Activated naive CD8-positive, alpha-beta T cell treated with anti-CD3 and anti-CD28 coated beads, Interleukin-2, amount 50 U/mL, for 24 hours (primary cell): ENCODE results near the gene SUPT20H.
"Not testable (repeated sequence)": the region's sequence is repeated elsewhere in the genome, so short reads cannot be mapped to it uniquely, and the experiment has no call there.

Experiments
- ATAC-seq: fragments of 150-1000 bp; cut with Tn5 transposase; one replicate; pipeline ENCODE4 v1.10.0; 2021
- DNase-seq: peaks from one replicate; pipeline ENCODE4 v3.0.0; 2021
- H3K27ac Mint-ChIP-seq: one replicate; pipeline ENCODE4 v1.8.0; 2021; ENCODE audit warnings: mild to moderate bottlenecking, mixed read lengths
- H3K27me3 Mint-ChIP-seq: one replicate; pipeline ENCODE4 v1.8.0; 2021; ENCODE audit warnings: mixed read lengths
- H3K36me3 Mint-ChIP-seq: one replicate; pipeline ENCODE4 v1.8.0; 2021; ENCODE audit warnings: low read depth, mixed read lengths
- H3K4me1 Mint-ChIP-seq: one replicate; pipeline ENCODE4 v1.8.0; 2021; ENCODE audit warnings: mixed read lengths
- H3K4me3 Mint-ChIP-seq: one replicate; pipeline ENCODE4 v1.8.0; 2021; ENCODE audit warnings: mild to moderate bottlenecking, moderate library complexity, mixed read lengths
- H3K9me3 Mint-ChIP-seq: one replicate; pipeline ENCODE4 v1.8.0; 2021; ENCODE audit warnings: mixed read lengths

Gene SUPT20H

GRCh38 chr13:37087486-37087885 is 28.0 kb upstream of the SUPT20H start:
- Mint-ChIP-seq H3K27me3 (peaks cover 7% of the 10 kb centered on the region), H3K36me3 (no peaks in the 10 kb centered on the region), H3K9me3 (no peaks in the 10 kb centered on the region), H3K27ac (no peak overlapping the region), H3K4me1 (no peaks in the 10 kb centered on the region), H3K4me3 (no peak overlapping the region)
- ATAC-seq (no peak), DNase-seq (no peak)

- Mint-ChIP-seq H3K4me3 (no peak overlapping the region), H3K4me1 (no peaks in the 10 kb centered on the region), H3K36me3 (no peaks in the 10 kb centered on the region), H3K27ac (no peak overlapping the region), H3K9me3 (no peaks in the 10 kb centered on the region), H3K27me3 (peaks cover 13% of the 10 kb centered on the region)
- DNase-seq = no peak
- no peak for ATAC-seq
Measured at GRCh38 chr13:37085606-37086005, 26.1 kb upstream of the SUPT20H start.

GRCh38 chr13:37076818-37077217 is 17.3 kb upstream of the SUPT20H start:
- Mint-ChIP-seq H3K27me3 (no peaks in the 10 kb centered on the region), H3K9me3 (no peaks in the 10 kb centered on the region), H3K4me1 (no peaks in the 10 kb centered on the region), H3K36me3 (no peaks in the 10 kb centered on the region), H3K27ac (no peak overlapping the region), H3K4me3 (no peak overlapping the region)
- DNase-seq (no peak), ATAC-seq (no peak)

GRCh38 chr13:37075164-37075563 is 15.7 kb upstream of the SUPT20H start:
- ATAC-seq = no peak
- H3K4me3 Mint-ChIP-seq = no peak overlapping the region
- H3K9me3 Mint-ChIP-seq = no peaks in the 10 kb centered on the region
- H3K36me3 Mint-ChIP-seq = no peaks in the 10 kb centered on the region
- H3K27ac Mint-ChIP-seq = no peak overlapping the region
- H3K4me1 Mint-ChIP-seq = no peaks in the 10 kb centered on the region
- no peaks in the 10 kb centered on the region for H3K27me3 Mint-ChIP-seq
- DNase-seq = no peak

- H3K27ac Mint-ChIP-seq = no peak overlapping the region
- ATAC-seq = no peak
- H3K36me3 Mint-ChIP-seq = no peaks in the 10 kb centered on the region
- H3K4me3 Mint-ChIP-seq = no peak overlapping the region
- no peaks in the 10 kb centered on the region for H3K4me1 Mint-ChIP-seq
- no peaks in the 10 kb centered on the region for H3K27me3 Mint-ChIP-seq
- DNase-seq = no peak
- H3K9me3 Mint-ChIP-seq = no peaks in the 10 kb centered on the region
Measured at GRCh38 chr13:37074703-37075102, 15.2 kb upstream of the SUPT20H start.

GRCh38 chr13:37072024-37072423 is 12.5 kb upstream of the SUPT20H start:
- Mint-ChIP-seq H3K9me3 (no peaks in the 10 kb centered on the region), H3K27me3 (no peaks in the 10 kb centered on the region), H3K27ac (no peak overlapping the region), H3K4me1 (no peaks in the 10 kb centered on the region), H3K36me3 (no peaks in the 10 kb centered on the region), H3K4me3 (no peak overlapping the region)
- DNase-seq = no peak
- ATAC-seq = no peak

GRCh38 chr13:37070956-37071355 is 11.5 kb upstream of the SUPT20H start:
- no peak for ATAC-seq
- H3K27me3 Mint-ChIP-seq = no peaks in the 10 kb centered on the region
- no peak for DNase-seq
- H3K4me3 Mint-ChIP-seq = no peak overlapping the region
- no peaks in the 10 kb centered on the region for H3K36me3 Mint-ChIP-seq
- H3K9me3 Mint-ChIP-seq = no peaks in the 10 kb centered on the region
- H3K27ac Mint-ChIP-seq = no peak overlapping the region
- no peaks in the 10 kb centered on the region for H3K4me1 Mint-ChIP-seq

GRCh38 chr13:37070145-37070695 is 10.7 kb upstream of the SUPT20H start:
- DNase-seq (no peak), ATAC-seq (peak; percentile 24)
- no peaks in the 10 kb centered on the region for H3K9me3 Mint-ChIP-seq
- no peak overlapping the region for H3K4me3 Mint-ChIP-seq
- H3K4me1 Mint-ChIP-seq = no peaks in the 10 kb centered on the region
- no peaks in the 10 kb centered on the region for H3K36me3 Mint-ChIP-seq
- H3K27ac Mint-ChIP-seq = no peak overlapping the region
- no peaks in the 10 kb centered on the region for H3K27me3 Mint-ChIP-seq

GRCh38 chr13:37069597-37070103 is 10.2 kb upstream of the SUPT20H start:
- ATAC-seq = peak; percentile 20
- H3K9me3 Mint-ChIP-seq = no peaks in the 10 kb centered on the region

GRCh38 chr13:37068962-37069361 is 9.5 kb upstream of the SUPT20H start:
- DNase-seq (no peak), ATAC-seq (no peak)
- H3K27ac Mint-ChIP-seq = no peak overlapping the region
- H3K9me3 Mint-ChIP-seq = no peaks in the 10 kb centered on the region
- no peaks in the 10 kb centered on the region for H3K36me3 Mint-ChIP-seq
- no peaks in the 10 kb centered on the region for H3K4me1 Mint-ChIP-seq
- H3K27me3 Mint-ChIP-seq = no peaks in the 10 kb centered on the region
- H3K4me3 Mint-ChIP-seq = no peak overlapping the region

More at GRCh38 chr13:37069597-37070103, 10.2 kb upstream of the SUPT20H start:
- Mint-ChIP-seq H3K4me1 (no peaks in the 10 kb centered on the region), H3K36me3 (no peaks in the 10 kb centered on the region), H3K4me3 (no peak overlapping the region), H3K27me3 (no peaks in the 10 kb centered on the region), H3K27ac (no peak overlapping the region)
- DNase-seq = no peak

GRCh38 chr13:37067874-37068273 is 8.4 kb upstream of the SUPT20H start:
- Mint-ChIP-seq H3K27ac (no peak overlapping the region), H3K36me3 (no peaks in the 10 kb centered on the region), H3K27me3 (no peaks in the 10 kb centered on the region), H3K4me1 (no peaks in the 10 kb centered on the region), H3K4me3 (no peak overlapping the region), H3K9me3 (no peaks in the 10 kb centered on the region)
- DNase-seq = no peak
- ATAC-seq = no peak

- Mint-ChIP-seq H3K9me3 (no peaks in the 10 kb centered on the region), H3K27me3 (no peaks in the 10 kb centered on the region), H3K36me3 (no peaks in the 10 kb centered on the region), H3K4me3 (no peak overlapping the region), H3K27ac (no peak overlapping the region), H3K4me1 (no peaks in the 10 kb centered on the region)
- DNase-seq (no peak), ATAC-seq (no peak)
Measured at GRCh38 chr13:37065890-37066526, 6.5 kb upstream of the SUPT20H start.

GRCh38 chr13:37059848-37060192 is 332 bp upstream of the SUPT20H start:
- ATAC-seq (peak; percentile 2), DNase-seq (no peak)
- H3K4me3 Mint-ChIP-seq = peak overlapping the region; percentile 91
- no peaks in the 10 kb centered on the region for H3K9me3 Mint-ChIP-seq
- H3K4me1 Mint-ChIP-seq = peaks cover 38% of the 10 kb centered on the region
- no peaks in the 10 kb centered on the region for H3K27me3 Mint-ChIP-seq
- peaks cover 19% of the 10 kb centered on the region for H3K36me3 Mint-ChIP-seq
- peak overlapping the region; percentile 96 for H3K27ac Mint-ChIP-seq

- H3K4me3 Mint-ChIP-seq, H3K27me3 Mint-ChIP-seq, DNase-seq, H3K9me3 Mint-ChIP-seq, ATAC-seq, H3K27ac Mint-ChIP-seq: not testable (repeated sequence)
- Mint-ChIP-seq H3K4me1 (peaks cover 65% of the 10 kb centered on the region), H3K36me3 (peaks cover 42% of the 10 kb centered on the region)
Measured at GRCh38 chr13:37056228-37056627, 3.3 kb downstream of the SUPT20H start.

GRCh38 chr13:37053111-37053510 is 6.4 kb downstream of the SUPT20H start:
- H3K27ac Mint-ChIP-seq, H3K4me3 Mint-ChIP-seq, H3K9me3 Mint-ChIP-seq, H3K27me3 Mint-ChIP-seq, DNase-seq, ATAC-seq: not testable (repeated sequence)
- H3K36me3 Mint-ChIP-seq = peaks cover 38% of the 10 kb centered on the region
- H3K4me1 Mint-ChIP-seq = peaks cover 51% of the 10 kb centered on the region
